Medulla oblongata (tissue), 1 donor: ENCODE measurements around the gene LRRC30.

Experiments used
- DNase-seq: peaks from one replicate; pipeline ENCODE4 v3.0.0-alpha.2; 2015; ENCODE audit errors: extremely low spot score

The LRRC30 gene

DNA sequence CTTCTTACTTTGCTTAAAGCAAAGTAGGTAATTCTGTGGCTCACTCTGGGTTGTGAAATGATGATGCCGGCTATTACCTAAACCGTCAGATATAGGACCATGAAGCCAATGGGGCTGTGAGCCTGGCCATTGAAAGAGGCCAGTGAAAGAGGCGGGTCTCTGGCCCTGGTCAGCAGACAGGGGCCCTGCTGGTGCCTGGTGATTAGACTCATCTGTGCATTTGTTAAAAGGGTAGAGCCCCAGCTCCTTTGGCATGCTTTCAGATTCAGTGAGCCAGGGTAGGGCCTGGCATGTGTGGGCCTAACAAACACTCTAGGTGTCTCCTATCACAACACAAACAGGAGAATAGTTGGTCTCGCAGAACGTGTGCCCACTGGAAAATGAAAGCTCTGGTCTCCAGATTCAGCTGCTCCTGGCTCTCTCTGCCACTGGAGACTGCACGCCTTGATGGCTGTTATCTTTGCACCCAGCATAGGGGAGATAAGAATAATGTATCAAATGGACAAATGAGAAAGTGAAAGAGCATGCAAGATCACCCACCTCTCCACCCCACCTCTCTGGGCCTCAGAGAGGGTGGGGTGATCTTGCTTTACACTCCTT is 6.9 kb downstream of the LRRC30 start:
- DNase-seq: no peak

DNA sequence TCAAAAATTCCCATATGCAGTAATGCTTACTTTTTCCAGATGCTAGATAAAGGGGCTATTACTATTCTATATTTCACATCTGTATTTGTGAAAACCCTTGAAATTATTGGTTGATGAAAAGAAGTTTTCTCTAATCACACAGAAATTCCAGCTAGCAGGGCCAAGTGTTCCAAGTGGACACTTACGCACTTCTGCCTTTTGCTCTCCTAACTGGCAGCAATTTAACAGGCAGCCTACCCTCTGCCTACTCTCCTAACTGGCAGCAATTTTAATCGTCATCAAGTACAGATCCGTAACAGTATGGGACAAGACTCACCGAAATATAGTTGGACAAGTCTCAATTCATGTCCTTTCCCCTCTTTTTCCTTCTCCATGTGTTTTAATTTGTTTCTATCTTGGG is 12.0 kb downstream of the LRRC30 start:
- no peak for DNase-seq

- no peak for DNase-seq
Observed at GRCh38 chr18:7248877-7249276, 18.0 kb downstream of the LRRC30 start.

DNA sequence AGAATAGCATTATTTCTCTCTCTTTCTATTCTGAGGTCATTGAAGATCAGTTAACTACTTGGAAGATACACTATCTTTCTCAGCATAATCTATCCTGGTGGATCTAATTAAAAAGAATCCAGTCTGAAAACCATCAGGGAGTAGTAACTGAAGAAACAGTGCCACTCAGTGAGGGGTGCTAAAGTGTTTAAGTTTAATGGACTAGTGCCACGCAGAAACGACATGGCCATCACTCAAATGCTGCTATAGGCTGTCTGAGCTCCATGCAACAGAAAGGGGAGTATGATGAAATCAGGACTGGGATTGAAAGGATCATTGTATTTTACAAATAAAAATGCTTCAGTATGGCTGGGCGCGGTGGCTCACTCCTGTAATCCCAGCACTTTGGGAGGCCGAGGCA is 23.3 kb downstream of the LRRC30 start:
- DNase-seq: no peak

DNA sequence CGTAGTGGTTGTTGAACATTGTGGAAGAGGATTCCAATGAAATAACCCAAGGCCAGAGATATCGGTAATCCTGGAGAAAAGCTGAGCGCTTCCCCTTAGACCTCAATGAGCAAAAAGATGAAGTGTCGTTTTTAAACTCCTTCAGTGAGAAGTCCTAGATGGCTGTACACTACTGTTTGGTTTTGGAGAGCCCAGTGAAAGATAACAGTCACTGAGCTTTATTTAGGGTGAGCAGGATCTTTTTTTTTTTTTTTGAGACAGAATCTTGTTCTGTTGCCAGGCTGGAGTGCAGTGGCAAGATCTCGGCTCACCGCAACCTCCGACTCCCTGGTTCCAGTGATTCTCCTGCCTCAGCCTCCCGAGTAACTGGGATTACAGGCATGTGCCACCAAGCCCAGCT is 24.2 kb downstream of the LRRC30 start:
- no peak for DNase-seq

GRCh38 chr18:7255643-7256042 is 24.8 kb downstream of the LRRC30 start:
- DNase-seq: no peak

DNA sequence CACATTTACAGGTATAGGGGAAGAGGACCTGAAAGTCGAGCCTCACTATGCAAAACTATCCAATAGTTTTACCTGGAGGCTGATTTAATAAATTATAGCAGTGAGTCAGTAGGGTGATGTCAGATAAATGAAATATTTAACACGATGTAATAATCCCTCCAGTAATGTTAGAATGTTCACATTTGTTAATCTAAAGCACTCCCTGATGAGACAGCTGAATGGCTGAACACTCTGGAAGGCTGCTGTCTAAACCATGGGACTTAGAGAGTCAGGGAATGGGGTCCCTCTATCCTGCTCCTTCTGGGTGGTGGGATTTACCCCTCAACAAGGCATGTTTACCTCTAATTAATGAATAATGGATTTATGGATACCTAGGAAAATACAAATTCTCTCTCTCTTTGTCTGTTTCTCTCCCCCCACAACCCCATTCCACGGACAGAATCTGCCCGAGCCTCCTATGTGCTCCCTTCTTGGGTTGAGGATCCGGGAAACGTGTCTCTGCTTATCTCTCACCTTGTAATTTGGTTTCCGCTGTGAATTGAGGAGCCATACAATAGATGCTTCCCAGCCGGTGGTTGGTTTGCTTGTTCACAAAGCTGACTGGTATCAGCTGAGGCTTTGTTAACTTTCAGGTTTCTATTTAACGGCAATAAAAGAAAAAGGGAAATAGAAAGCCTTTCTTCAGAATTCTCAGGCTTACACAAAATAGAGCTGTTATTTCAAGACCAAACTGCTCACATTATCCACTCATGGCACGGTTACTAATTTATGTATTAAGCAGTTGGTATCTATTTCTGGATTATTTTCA is 25.9 kb downstream of the LRRC30 start:
- no peak for DNase-seq

GRCh38 chr18:7257426-7257740 is 26.5 kb downstream of the LRRC30 start:
- no peak for DNase-seq

DNA sequence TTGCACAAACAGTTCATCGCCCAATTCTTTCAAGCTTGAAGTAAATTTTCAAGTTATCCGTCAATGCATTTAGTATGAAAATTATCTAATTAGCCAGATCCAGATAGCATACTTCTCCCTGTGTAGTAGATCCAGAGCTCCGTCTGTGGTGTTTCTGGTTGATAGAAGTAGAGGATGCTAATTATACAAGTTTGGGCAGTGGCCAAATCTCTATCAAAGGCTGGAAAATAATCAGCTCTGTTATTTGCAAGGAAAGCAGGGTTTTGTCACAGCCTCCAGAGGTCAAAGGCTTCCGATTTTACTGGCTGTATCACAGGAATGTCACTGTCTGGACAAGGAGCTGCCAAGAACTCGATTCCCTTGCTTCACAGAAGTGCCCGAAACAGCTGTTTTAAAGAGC is 28.6 kb downstream of the LRRC30 start:
- peak; percentile 13 for DNase-seq

DNA sequence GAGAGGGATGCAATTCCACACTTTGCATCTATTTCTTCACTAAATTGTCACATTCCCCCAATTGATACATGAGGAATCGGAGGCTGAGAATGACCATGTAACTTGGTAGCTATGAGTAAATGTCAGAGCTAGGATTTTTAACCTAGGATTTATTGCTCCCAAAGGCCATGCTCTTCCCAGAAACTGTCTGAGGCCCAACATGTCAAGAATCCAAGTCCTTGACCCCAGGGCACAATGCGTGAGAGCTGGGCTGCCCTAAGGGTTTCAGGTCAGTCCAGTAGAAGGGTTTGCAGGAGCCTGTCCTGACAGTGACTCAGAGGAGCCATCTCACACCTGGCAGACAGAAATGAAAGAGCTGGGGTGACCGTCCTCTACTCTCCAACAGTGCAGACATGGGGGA is 30.3 kb downstream of the LRRC30 start:
- no peak for DNase-seq

DNA sequence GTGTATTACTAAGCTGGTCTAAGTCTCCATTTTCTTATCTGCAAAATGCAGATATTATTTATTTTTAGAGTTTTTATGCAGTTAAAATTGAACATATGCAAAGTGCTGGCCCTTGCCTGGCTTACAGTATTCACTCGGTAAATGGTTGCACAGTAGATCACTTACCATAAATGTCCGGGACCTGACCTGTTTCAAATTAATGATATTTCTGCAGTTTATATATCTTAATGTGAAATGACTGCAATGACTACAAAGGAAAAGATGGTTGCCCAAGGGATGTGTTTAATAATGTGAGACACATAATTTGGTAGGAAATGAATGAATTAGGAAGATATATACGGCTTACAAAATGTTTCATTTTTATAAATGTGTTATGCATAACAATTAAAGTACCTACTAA is 37.1 kb downstream of the LRRC30 start:
- no peak for DNase-seq

DNA sequence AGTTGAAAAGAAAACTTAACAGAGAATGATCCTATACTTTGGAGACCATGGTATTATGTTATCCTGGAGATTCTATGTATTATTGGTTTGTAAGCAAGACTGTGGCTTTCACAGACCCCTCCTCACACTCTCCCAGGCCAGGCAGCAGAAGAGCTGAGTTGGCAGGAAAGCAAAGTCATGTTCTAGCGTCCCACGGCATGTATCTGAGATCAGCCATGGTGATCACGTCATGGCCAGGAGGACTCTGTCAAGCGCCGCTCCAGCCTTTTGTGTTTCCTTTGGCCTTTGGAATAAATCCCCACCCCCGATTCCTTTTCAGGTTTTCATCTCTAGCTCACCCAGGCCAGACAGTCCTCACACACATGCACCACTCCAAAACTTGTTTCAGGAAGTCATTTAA is 39.1 kb downstream of the LRRC30 start:
- no peak for DNase-seq

- DNase-seq: peak; percentile 79
Observed at GRCh38 chr18:7272311-7273049, 41.6 kb downstream of the LRRC30 start.

DNA sequence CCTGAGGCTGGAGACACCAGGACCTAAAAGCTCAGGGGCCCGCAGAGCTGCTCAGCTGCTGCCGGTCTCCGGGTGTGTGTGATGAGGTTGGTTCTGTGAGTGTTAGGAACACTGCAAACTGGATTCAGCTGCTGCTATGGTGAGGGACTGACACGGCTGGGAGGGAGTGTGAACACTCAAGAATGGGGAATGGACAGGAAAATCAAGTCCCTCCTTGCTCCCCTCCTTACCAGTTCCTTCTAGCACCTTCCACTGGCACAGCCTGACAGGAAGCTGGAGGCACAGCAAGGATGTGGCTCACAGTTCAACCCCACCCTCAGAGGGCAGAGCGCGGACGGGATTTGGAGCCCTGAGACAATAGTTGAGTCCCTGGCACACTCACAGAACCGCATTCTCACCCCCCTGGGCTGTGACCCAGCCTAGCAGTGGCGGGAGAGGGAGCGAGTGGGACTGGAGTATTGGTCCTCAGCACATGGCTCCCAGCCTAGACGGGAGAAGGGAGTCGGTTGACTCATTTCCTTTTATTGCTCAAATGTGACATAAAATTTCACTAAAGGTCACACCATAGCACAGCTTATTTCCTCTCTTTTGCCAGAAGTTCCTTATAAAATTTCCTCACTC is 42.5 kb downstream of the LRRC30 start:
- peak; percentile 21 for DNase-seq

- DNase-seq: no peak
Observed at GRCh38 chr18:7281579-7281978, 50.7 kb downstream of the LRRC30 start.
